ENCODE measurements around the gene MLF2.
"Not testable (repeated sequence)": the region's sequence is repeated elsewhere in the genome, so short reads cannot be mapped to it uniquely, and the experiment has no call there.

Gene MLF2

DNA sequence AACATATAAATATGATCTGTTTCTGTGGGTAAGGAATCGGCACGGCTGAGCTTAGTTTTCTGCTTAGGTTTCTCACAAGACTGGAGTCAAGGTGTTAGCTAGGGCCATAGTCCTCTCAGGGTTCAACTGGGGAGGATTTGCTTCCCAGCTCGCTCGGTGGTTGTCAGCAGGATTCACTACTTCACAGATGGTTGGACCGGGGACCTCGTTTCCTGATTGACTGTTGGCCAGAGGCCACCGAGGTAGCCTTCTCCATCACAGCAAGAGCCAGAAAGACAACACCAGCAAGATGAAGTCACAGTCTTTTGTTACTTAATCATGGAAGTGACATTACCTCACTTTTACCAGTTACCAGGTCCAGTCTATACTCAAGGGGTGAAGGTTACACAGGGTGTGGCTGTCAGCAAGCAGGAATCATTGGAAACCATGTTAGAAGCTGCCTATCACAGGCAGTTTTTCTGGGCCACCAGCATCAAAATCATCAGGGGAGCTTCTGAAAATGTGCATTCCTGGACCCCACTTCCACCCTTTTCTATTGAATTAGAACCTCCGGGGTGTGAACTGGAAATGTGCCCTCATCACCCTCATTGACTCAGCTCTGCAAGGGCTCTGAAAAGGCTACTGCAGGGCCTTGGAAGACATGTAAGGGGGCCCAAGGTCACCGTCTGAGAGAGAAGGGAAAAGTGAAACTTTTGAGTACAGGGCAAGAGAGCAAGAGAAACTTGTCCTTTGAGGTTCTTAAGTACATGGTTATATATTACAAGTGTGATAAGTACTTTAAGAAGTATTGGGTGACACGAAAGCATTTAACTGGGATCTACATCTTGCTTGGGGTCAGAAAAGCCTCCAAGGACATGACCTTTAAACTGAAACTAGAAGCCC, 18.2 kb downstream of the MLF2 start:
- DNase-seq (ENCODE audit: low spot score): no peak

DNA sequence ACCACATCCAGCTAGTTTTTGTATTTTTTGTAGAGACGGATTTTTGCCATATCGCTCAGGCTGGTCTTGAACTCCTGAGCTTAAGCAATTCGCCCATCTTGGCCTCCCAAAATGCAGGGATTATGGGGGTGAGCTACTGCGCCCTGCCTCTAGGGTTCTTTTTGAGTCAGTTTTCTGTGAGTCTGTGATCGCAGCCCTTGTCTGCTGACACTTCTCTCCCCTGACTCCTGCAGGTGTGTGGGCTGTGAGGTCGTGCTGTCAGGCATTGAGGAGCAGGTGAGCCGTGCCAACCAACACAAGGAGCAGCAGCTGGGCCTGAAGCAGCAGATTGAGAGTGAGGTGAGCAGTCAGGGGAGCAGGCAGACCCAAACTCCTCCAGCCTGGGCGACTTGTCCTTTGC, 22.8 kb downstream of the MLF2 start:
- DNase-seq (ENCODE audit: low spot score): no peak

DNA sequence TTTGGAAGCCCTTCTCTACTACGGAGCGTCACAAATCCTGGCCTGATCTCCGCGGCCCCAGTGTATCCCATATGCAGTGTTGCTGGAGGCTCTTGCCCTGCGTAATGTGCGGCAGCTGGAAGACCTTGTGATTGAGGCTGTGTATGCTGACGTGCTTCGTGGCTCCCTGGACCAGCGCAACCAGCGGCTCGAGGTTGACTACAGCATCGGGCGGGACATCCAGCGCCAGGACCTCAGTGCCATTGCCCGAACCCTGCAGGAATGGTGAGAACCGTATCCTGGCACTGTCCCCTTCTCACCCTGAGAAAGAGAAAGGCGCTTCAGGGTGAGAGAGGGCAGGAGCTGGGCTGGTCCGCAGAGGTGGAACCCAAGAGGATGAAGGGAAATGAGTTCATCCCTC, 23.8 kb downstream of the MLF2 start:
- DNase-seq (ENCODE audit: low spot score): no peak

DNA sequence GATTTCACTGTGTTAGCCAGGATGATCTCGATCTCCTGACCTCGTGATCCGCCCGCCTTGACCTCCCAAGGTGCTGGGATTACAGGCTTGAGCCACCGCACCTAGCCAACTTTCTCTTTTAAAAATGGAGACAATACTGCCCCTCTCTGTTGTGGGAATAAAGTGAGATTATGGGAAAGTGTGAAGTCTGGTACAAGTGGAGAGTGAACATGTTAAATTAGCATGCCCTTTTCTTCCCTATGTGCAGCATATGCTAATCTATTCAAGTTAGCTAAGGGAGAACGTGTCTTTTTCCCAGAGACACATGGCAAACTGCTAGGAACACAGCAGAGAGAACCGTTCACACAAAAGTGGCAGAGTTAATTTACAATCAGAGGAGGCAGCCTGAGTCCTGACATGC, 27.6 kb downstream of the MLF2 start:
- DNase-seq (ENCODE audit: low spot score): no peak

DNA sequence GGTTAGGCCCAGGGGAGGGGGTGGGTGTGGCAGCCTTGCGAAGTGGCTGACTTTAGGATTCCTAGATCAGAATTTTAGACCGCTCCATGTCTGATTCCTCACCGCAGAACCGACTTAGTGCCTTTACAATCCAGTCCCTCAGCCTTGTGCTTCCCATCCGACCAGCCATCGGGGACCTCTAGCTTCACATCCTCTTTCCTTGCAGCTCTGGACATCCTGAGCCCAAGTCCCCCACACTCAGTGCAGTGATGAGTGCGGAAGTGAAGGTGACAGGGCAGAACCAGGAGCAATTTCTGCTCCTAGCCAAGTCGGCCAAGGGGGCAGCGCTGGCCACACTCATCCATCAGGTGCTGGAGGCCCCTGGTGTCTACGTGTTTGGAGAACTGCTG, 28.5 kb downstream of the MLF2 start:
- DNase-seq (ENCODE audit: low spot score): no peak

GRCh38 chr12:6723607-6724408, 29.1 kb downstream of the MLF2 start, which contains the start of gene COPS7A:
Gene COPS7A, plus strand, starts transcription at chr12:6724046. Its CDS starts 611 bp downstream, at chr12:6724657.
- peak; percentile 98 for DNase-seq (ENCODE audit: low spot score)

- DNase-seq (ENCODE audit: low spot score): no peak
These were observed 30.1 kb downstream of the MLF2 start for GRCh38 chr12:6722863-6723262.

GRCh38 chr12:6716874-6717437, 36.0 kb downstream of the MLF2 start:
- DNase-seq (ENCODE audit: low spot score): no peak

DNA sequence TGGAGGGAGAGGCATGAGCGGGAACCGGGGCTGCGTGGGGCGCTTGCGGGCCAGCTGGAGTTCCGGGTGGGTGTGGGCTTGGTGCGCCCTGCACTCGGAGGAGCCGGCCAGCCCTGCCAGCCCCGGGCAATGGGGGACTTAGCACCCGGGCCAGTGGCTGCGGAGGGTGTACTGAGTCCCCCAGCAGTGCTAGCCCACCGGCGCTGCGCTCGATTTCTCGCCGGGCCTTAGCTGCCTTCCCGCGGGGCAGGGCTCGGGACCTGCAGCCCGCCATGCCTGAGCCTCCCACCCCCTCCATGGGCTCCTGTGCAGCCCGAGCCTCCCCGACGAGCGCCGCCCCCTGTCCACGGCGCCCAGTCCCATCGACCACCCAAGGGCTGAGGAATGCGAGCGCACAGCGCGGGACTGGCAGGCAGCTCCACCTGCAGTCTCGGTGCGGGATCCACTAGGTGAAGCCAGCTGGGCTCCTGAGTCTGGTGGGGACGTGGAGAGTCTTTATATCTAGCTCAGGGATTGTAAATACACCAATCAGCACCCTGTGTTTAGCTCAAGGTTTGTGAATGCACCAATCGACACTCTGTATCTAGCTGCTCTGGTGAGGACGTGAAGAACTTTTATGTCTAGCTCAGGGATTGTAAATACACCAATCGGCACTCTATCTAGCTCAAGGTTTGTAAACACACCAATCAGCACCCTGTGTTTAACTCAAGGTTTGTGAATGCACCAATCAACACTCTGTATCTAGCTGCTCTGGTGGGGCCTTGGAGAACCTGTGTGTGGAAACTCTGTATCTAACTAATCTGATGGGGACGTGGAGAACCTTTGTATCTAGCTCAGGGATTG, 36.7 kb downstream of the MLF2 start:
- not testable (repeated sequence) for DNase-seq (ENCODE audit: low spot score)

- no peak for DNase-seq (ENCODE audit: low spot score)
These were observed 44.0 kb downstream of the MLF2 start for GRCh38 chr12:6708960-6709394.

GRCh38 chr12:6708351-6708750, 44.6 kb downstream of the MLF2 start:
- not testable (repeated sequence) for DNase-seq (ENCODE audit: low spot score)

GRCh38 chr12:6703631-6704030, 49.3 kb downstream of the MLF2 start:
- no peak for DNase-seq (ENCODE audit: low spot score)

DNA sequence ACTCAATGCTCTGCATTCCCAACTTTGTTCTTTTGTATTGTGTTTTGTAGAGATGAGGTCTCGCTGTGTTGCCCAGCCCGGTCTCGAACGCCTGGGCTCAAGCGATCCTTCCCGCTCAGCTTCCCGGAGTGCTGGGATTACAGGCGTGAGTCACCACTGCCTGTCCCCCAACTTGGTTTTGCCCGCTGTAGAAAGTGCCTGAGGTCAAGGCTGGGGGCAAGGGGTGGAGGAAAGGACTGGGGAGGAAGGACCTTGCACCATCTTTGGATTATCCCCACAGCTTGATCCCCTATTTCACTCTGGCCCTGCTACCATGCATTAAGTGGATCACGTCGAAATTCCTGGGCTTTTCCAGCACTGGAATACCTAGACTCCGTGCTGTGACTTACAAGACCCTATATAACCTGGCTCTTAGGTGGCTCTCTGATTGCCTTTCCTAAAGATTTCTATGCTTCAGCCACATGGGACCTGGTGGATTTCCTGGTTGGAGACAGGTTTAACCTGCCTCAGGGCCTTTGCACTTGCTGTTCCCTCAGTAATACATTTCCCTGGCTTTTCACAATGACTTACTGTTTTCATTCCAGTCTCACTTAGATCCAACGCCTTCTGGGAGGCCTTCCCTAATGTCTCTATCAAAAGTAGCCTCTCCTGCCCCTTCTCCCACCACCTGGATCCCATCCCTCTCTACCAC, 51.7 kb downstream of the MLF2 start:
- no peak for DNase-seq (ENCODE audit: low spot score)

DNA sequence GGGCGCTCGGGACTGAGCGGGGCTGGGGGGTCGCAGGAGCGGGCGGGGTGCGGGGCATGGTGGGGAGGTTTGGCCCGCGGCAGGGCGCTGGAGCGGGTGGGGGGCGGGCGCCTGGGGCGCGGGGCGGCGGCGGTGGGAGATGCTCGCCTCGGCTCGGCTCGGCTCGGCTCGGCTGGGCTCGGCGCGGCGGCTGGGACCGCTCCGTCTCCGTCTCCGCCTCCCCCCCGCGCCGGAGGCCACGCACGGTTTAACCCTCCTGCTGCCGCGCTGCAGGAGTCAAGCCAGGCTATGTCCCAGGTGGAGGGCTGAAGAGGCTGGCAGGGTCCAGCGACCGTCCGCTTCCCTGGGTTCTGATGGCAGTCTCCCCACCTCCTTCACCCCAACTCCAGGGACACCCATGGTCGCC, 52.3 kb downstream of the MLF2 start, which contains the start of gene PIANP:
Gene PIANP (minus strand): TSS at position 170 of the 406 bp plus-strand sequence. CDS start 2,754 bp downstream, outside the sequence.
- peak; percentile 75 for DNase-seq (ENCODE audit: low spot score)

DNA sequence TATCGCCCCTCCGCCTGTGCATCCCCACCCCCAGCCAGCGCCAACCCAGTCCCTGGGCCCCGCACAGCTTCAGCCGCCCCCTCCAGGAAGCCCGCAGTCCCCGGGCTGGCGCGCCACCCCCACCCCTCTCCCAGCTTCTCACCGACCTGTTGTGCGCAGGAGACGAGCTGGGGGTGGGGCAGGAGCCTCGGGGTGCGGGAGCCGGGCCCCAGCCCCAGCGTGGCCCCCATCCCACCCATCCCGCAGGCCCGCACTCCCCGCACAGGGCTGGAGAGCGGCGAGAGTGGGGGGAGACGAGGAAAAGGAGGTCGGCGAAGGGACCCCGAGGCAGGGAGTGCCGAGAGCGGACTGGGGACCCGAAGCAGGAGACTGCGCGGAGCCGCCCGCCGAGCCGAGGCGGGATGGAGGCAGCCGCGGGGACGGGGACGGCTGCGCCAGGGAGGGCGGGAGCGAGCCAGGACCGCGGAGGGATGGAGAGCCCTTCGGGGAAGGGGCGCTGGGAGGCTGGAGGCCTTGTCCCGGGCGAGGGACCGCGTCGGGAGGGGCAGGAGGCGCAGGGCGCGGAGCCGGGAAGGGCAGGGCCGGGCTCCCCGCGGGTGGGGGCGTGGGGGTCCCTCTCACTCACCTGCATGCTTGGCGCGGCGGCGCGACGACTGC, 52.8 kb downstream of the MLF2 start:
- no peak for DNase-seq (ENCODE audit: low spot score)

DNA sequence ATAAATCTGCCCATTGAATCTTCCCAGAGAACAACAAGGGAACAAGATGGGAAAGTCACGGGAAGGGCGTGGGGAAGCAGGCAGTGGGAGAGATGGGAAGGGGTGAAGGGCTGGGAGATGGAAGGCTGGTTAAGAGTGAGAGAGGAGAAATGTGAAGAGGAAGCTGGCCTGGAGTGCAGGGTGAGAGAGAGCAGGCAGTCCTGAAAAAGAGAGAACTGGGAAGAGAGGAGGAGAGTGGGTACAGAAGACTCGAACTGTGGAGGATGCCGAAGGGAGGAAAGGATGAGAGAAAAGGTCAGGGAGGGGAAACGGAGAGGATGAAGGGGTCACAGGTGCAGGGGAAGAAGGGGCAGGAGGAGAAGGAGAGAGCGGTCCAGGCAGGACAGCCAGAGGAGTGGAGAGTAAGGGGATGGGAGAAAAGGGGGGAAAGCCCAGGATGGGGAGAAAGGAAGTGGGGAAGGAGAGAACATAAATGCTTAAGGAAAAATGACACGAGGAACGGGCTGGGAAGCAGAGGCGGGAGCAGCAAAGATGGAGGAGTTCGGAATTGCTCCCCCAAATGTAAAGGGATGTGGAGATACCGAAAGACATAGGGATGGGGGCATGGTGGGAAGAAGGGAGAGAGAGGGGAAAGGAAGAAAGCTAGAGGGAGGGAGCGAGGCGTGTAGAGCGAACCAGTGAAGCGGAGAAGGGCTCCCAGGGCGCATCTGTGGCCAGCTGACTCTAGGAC, 53.5 kb downstream of the MLF2 start:
- no peak for DNase-seq (ENCODE audit: low spot score)

GRCh38 chr12:6698352-6699046, 54.4 kb downstream of the MLF2 start:
- no peak for DNase-seq (ENCODE audit: low spot score)
